ENCODE measurements around the gene CKB.

DNA sequence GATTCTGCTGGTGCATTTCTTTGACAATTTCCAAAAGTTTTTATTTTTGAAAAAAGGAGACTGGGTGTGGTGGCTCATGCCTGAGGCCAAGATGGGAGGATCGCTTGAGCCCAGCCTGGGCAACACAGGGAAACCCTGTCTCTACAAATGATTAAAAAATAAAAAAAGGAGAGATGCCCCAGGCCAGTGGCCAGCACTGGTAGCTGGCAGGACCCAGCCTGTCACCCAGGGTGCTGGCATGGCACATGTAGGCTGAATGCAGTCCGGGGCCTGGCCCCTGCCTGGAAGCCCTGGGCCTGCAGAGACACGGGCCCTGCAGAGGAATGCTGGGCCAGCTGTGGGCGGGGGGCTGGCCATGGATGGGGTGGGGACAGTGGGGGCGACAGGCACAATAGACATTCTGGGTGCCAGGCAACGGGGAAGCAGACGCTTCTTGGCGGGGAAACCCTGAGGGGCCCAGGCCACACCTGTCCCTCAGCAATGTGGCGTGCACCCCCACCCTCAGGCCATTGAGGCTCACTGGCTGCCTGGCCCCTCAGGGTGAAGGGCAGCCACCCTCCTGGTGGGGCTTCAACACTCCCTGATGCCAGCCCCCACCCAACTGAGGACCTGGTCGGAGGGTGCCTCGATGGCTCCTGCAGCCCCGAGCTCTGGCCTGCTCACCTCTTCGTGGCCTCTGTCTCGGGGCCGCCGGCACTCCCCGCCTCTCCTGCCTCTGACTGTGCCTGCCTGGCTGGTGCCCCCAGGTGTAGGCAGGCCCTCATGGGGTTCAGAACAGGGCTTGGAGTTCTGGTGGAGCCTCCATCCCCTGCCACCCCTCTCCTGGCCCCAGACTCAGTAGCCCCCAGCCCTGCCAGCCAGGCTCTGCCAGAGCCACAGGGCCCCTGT lies 18.4 kb upstream of the CKB start:
- no peak for TF ChIP-seq POLR2AphosphoS5 (IDR thresholded peaks at IDR 0.05; ENCODE audit: low read depth)
- TF ChIP-seq CTCF (IDR thresholded peaks at IDR 0.05; ENCODE audit: insufficient read depth, low read length) = no peak
